Epithelial cell of proximal tubule (primary cell): ENCODE measurements around the gene HTR3A. TPM values are rescaled to one million over a fixed set of nuclear protein-coding genes. Genes with fewer than 3 reads are reported as not detected.

Source experiments
- DNase-seq: peaks from one replicate; pipeline ENCODE4 v3.0.0-alpha.2; 2011; ENCODE audit warnings: low read depth
- H3K4me3 ChIP-seq: 2 replicates; pipeline ENCODE4 v1.5.1; 2011; ENCODE audit warnings: low read depth, mild to moderate bottlenecking, low read length
- total RNA-seq: library from RNA; depleted of rRNA; stranded (reverse); fragments of >200 nt; gene quantifications from 2 replicates; pipeline ENCODE4 v1.2.3, GENCODE V29; 2015
- TF ChIP-seq, protein P1 (sequence below): conservative IDR thresholded peaks from 2 replicates; pipeline ENCODE4 v1.5.1; 2012; ENCODE audit warnings: low read depth, mild to moderate bottlenecking, low read length

HTR3A gene
- total RNA-seq, 1 donor from 2014 or later = 0.17 TPM

- TF ChIP-seq, protein P1, sequence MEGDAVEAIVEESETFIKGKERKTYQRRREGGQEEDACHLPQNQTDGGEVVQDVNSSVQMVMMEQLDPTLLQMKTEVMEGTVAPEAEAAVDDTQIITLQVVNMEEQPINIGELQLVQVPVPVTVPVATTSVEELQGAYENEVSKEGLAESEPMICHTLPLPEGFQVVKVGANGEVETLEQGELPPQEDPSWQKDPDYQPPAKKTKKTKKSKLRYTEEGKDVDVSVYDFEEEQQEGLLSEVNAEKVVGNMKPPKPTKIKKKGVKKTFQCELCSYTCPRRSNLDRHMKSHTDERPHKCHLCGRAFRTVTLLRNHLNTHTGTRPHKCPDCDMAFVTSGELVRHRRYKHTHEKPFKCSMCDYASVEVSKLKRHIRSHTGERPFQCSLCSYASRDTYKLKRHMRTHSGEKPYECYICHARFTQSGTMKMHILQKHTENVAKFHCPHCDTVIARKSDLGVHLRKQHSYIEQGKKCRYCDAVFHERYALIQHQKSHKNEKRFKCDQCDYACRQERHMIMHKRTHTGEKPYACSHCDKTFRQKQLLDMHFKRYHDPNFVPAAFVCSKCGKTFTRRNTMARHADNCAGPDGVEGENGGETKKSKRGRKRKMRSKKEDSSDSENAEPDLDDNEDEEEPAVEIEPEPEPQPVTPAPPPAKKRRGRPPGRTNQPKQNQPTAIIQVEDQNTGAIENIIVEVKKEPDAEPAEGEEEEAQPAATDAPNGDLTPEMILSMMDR = no peak
- DNase-seq = no peak
- H3K4me3 ChIP-seq = no peak overlapping the region
Measured at GRCh38 chr11:114036958-114037357, 62.0 kb downstream of the HTR3A start.

- TF ChIP-seq, protein P1 = no peak
- DNase-seq = no peak
- no peak overlapping the region for H3K4me3 ChIP-seq
Measured at GRCh38 chr11:114039551-114039950, 64.6 kb downstream of the HTR3A start.

Other genes starting within 250 kb of the HTR3A start
- 16.3 and 25.7 TPM in 2 replicates for gene ZW10, start 201.4 kb upstream of the HTR3A start, total RNA-seq
- not detected in 2 replicates for gene CLDN25, start 195.3 kb upstream of the HTR3A start, total RNA-seq
- 11.6 and 23.4 TPM in 2 replicates for gene USP28, start 99.5 kb upstream of the HTR3A start, total RNA-seq
- gene HTR3B, start 70.3 kb upstream of the HTR3A start, total RNA-seq = not detected in 2 replicates
- gene ZBTB16, start 84.6 kb downstream of the HTR3A start, total RNA-seq = 0.17 TPM in 1 of 2 replicates, not detected in the other